Measurements from ENCODE around the gene CST5.
"Not testable (repeated sequence)": the region's sequence is repeated elsewhere in the genome, so short reads cannot be mapped to it uniquely, and the experiment has no call there.

Gene CST5

GRCh38 chr20:23841693-23842092 is 37.9 kb downstream of the CST5 start:
- DNase-seq (ENCODE audit: low spot score): no peak

DNA sequence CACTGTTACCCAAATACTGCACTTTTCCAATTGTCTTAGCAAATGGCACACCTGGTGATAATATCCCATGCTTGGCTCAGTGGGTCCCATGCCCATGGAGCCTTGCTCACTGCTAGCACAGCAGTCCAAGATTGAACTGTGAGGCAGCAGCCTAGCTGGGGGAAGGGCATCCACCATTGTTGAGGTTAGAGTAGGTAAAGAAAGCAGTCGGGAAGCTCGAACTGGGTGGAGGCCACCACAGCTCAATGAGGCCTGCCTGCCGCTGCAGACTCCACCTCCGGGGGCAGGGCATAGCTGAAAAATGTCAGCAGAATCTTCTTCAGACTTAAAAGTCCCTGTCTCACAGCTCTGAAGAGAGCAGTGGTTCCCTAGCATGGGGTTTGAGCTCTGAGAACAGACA is 43.8 kb downstream of the CST5 start:
- DNase-seq (ENCODE audit: low spot score): no peak

DNA sequence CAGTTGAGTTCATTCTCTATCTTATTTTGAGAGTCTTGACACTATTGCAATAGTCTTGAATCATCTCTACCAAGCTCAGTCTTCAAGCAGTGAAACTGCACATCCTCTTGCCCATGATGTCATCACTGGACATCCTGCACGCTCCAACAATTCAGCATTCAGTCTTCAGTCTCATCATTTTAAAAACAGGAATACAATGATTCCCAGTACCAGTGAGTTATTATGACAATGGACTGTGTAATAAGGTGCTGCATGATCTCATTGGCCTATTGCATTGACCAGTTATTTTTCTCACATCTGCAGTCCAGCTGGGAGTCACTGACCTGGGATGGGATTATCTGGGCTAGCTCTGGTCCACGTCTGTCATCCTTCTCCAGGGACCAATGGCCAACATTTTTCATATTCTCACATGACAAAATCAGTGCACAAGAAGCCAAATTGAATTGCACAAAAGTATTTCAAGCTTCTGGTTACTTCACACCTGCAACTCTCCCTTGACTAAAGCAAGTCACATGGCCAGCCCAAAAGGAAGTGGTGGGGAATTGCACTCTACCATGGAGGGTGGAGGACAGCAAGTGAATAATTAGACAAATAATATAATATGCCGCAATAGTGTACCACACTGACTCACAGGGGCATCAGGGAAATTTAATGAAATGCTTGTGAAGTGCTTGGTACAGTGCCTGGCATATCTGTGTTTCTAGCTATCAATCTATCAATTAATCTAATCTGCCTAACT is 46.6 kb downstream of the CST5 start:
- DNase-seq (ENCODE audit: low spot score): no peak

DNA sequence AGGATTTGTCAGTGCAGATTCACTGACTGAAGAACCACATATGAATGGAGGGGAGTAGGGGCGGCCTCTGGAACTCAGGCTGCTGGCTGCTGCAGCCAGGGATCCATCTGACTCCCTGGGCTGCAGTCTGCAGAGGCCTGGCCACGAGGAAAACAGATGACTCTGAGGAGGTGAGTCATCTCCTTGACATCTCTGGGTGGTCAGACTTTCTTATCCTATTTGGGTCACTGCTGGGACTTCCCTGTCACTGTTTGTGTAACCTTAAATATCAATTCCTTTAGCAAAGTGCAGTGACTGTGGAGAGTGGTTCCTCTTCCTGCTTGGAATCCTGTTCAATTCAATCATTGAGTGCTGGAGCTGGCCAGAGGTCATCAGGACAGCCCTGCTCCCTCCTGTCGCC is 47.6 kb downstream of the CST5 start:
- not testable (repeated sequence) for DNase-seq (ENCODE audit: low spot score)

- no peak for DNase-seq (ENCODE audit: low spot score)
Observed at GRCh38 chr20:23826541-23827021, 53.0 kb downstream of the CST5 start, which contains the start of gene CST2. CST2 (minus strand) TSS chr20:23826729; CDS start chr20:23826660, 69 bp downstream.
